HepG2 (cell line): ENCODE measurements around the gene FSHR.

Experiments
- CEBPB ChIP-seq: IDR thresholded peaks from 2 replicates; pipeline ENCODE4 v1.6.1; 2011; ENCODE audit warnings: low read depth, low read length, improper control_type of control experiment, borderline replicate concordance
- CTCF ChIP-seq: sonication (generic); formaldehyde crosslinking; IDR thresholded peaks from 2 replicates; pipeline ENCODE4 v1.5.0; 2020; ENCODE audit warnings: mild to moderate bottlenecking, missing genetic modification reagents, moderate library complexity
- DZIP1 ChIP-seq: sonication (generic); formaldehyde crosslinking; IDR thresholded peaks from 2 replicates; pipeline ENCODE4 v1.5.0; 2020; ENCODE audit warnings: mild to moderate bottlenecking, missing genetic modification reagents
- NCOA1 ChIP-seq: sonication (generic); formaldehyde crosslinking; IDR thresholded peaks from 2 replicates; pipeline ENCODE4 v1.9.0; 2021; ENCODE audit warnings: missing genetic modification reagents
- PHF20 ChIP-seq: sonication (generic); formaldehyde crosslinking; IDR thresholded peaks from 2 replicates; pipeline ENCODE4 v1.5.0; 2020; ENCODE audit warnings: mild to moderate bottlenecking, missing genetic modification reagents
- TBL1XR1 ChIP-seq: fragments of 150-350 bp; IDR thresholded peaks from 2 replicates; pipeline ENCODE4 v1.6.1; 2014; ENCODE audit warnings: borderline replicate concordance, low read length; ENCODE audit not compliant: partially characterized antibody
- ZNF280B ChIP-seq: sonication (generic); formaldehyde crosslinking; IDR thresholded peaks from 2 replicates; pipeline ENCODE4 v1.5.0; 2020; ENCODE audit warnings: missing genetic modification reagents, mild to moderate bottlenecking, borderline replicate concordance
- ZNF615 ChIP-seq: sonication (generic); formaldehyde crosslinking; IDR thresholded peaks from 2 replicates; pipeline ENCODE4 v1.5.0; 2020; ENCODE audit warnings: mild to moderate bottlenecking, missing genetic modification reagents, borderline replicate concordance

- TF ChIP-seq NCOA1 (CRISPR knock-in tag) (no peak), CEBPB (no peak), TBL1XR1 (no peak), ZNF280B (CRISPR knock-in tag) (no peak), DZIP1 (CRISPR knock-in tag) (no peak), PHF20 (no peak), ZNF615 (no peak), CTCF (CRISPR knock-in tag) (no peak)
Observed at GRCh38 chr2:49174750-49175149, 20.4 kb upstream of the FSHR start.
